ENCODE measurements around the gene MYH10. TPM values are rescaled to one million over a fixed set of nuclear protein-coding genes. Genes with fewer than 3 reads are reported as not detected.

The MYH10 gene
- total RNA-seq, 1 experiment from 2014 or later = 251 TPM

DNA sequence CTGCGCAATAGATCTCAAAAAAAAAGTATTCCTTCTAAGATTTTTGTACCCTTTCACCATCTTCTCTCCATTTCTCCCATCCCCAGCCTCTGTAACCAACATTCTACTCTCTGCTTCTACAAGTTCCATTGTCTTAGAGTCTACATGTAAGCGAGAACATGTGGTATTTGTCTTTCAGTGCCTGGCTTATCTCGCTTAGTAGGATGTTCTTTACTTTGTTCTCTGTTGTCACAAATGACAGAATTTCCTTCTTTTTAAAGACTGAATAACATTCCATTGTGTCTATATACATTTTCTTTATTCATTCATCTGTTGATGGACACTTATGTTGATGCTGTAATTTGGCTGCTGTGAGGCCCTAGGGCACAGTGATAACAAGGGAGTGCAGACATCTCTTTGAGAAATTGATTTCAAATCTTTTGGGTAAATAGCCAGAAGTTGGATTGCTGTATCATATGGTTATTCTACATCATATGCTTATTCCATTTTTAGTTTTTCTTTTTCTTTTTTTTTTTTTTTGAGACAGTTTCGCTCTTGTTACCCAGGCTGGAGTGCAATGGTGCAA lies 37.7 kb upstream of the MYH10 start:
- no peaks in the 10 kb centered on the region for H3K9me3 ChIP-seq (ENCODE audit: control insufficient read depth, low read depth, low read length)
- no peak overlapping the region for H4K5ac ChIP-seq (ENCODE audit: insufficient read length, low read depth, low read length)
- H2BK15ac ChIP-seq (ENCODE audit: low read depth, low read length) = no peak overlapping the region
- H3K23ac ChIP-seq (ENCODE audit: insufficient read length, low read depth, low read length) = no peak overlapping the region
- no peak for DNase-seq
- no peak overlapping the region for H3K4me2 ChIP-seq (ENCODE audit: insufficient read depth, insufficient read length, low read length)
- no peak overlapping the region for H4K91ac ChIP-seq (ENCODE audit: insufficient read length, low read depth, low read length)
- no peak overlapping the region for H2BK5ac ChIP-seq (ENCODE audit: insufficient read length, low read length)
- no peak overlapping the region for H3K4me3 Mint-ChIP-seq
- H3K79me1 ChIP-seq (ENCODE audit: insufficient read depth, low read depth, low read length, poor library complexity, severe bottlenecking) = no peaks in the 10 kb centered on the region
- H3K79me2 ChIP-seq (ENCODE audit: insufficient read depth, low read length) = no peaks in the 10 kb centered on the region
- no peaks in the 10 kb centered on the region for H3K9me3 Mint-ChIP-seq
- no peak overlapping the region for H3K14ac ChIP-seq (ENCODE audit: insufficient read depth, low read length)
- no peaks in the 10 kb centered on the region for H3K4me1 ChIP-seq (ENCODE audit: insufficient read depth, low read length)
- H3K27me3 ChIP-seq (ENCODE audit: insufficient read depth, low read length) = no peaks in the 10 kb centered on the region
- H3K4me1 Mint-ChIP-seq = peaks cover 2 to 9% of the 10 kb centered on the region in 2 experiments; a peak in 2 of 4 replicates
- no peak overlapping the region for H2AK5ac ChIP-seq (ENCODE audit: insufficient read length, low read length)
- H2BK12ac ChIP-seq (ENCODE audit: insufficient read length, low read depth, low read length) = no peak overlapping the region
- no peaks in the 10 kb centered on the region for H3K27me3 Mint-ChIP-seq (ENCODE audit: low read depth)
- H4K8ac ChIP-seq (replicated peaks; ENCODE audit: insufficient read length, low read depth, low read length) = no peak overlapping the region
- no peak overlapping the region for H3T11ph ChIP-seq (ENCODE audit: low read length)
- no peaks in the 10 kb centered on the region for H3K36me3 Mint-ChIP-seq (ENCODE audit: insufficient read depth in 1 of 3, low read depth in 3 of 3)
- no peaks in the 10 kb centered on the region for H3K23me2 ChIP-seq (ENCODE audit: insufficient read length, low read depth, low read length, poor library complexity, severe bottlenecking)
- H2AFZ ChIP-seq (ENCODE audit: low read length) = no peak overlapping the region
- no peak overlapping the region for H3K27ac Mint-ChIP-seq
- H3K18ac ChIP-seq (ENCODE audit: insufficient read length, low read depth, low read length) = no peak overlapping the region
- no peak overlapping the region for H3K9ac ChIP-seq (ENCODE audit: extremely low read depth, insufficient read length, low read length)
- H3K56ac ChIP-seq (ENCODE audit: insufficient read length, low read depth, low read length) = no peak overlapping the region
- H2BK120ac ChIP-seq (ENCODE audit: low read depth, low read length, poor library complexity, severe bottlenecking) = no peak overlapping the region
- H3K4ac ChIP-seq (ENCODE audit: low read depth, low read length) = no peak overlapping the region
- TF ChIP-seq, protein P1, sequence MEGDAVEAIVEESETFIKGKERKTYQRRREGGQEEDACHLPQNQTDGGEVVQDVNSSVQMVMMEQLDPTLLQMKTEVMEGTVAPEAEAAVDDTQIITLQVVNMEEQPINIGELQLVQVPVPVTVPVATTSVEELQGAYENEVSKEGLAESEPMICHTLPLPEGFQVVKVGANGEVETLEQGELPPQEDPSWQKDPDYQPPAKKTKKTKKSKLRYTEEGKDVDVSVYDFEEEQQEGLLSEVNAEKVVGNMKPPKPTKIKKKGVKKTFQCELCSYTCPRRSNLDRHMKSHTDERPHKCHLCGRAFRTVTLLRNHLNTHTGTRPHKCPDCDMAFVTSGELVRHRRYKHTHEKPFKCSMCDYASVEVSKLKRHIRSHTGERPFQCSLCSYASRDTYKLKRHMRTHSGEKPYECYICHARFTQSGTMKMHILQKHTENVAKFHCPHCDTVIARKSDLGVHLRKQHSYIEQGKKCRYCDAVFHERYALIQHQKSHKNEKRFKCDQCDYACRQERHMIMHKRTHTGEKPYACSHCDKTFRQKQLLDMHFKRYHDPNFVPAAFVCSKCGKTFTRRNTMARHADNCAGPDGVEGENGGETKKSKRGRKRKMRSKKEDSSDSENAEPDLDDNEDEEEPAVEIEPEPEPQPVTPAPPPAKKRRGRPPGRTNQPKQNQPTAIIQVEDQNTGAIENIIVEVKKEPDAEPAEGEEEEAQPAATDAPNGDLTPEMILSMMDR (conservative IDR thresholded peaks at IDR 0.05) = no peak
- H3K27ac ChIP-seq (ENCODE audit: insufficient read length, low read depth, low read length) = no peak overlapping the region
- no peak overlapping the region for H2BK20ac ChIP-seq (ENCODE audit: low read depth, low read length, poor library complexity, severe bottlenecking)
- no CpG with 5 or more reads among the region's 4 CpGs for WGBS (ENCODE audit: extremely low coverage, insufficient read length, low lambda C conversion rate)
- H4K20me1 ChIP-seq (ENCODE audit: control insufficient read depth, insufficient read depth, insufficient read length) = no peaks in the 10 kb centered on the region
